Fibroblast of lung (primary cell): ENCODE measurements around the gene C1GALT1. TPM values are rescaled to one million over a fixed set of nuclear protein-coding genes. Genes with fewer than 3 reads are reported as not detected.
"Not testable (repeated sequence)": the region's sequence is repeated elsewhere in the genome, so short reads cannot be mapped to it uniquely, and the experiment has no call there.

Experiments
- DNase-seq, 2 donors: peaks; one replicate each; pipeline versions ENCODE4 v3.0.0 to v3.0.0-alpha.2; 2010; ENCODE audit warnings: low read depth in 2 of 2
- H2AFZ ChIP-seq: 2 replicates; pipeline ENCODE4 v1.5.1; 2012; ENCODE audit warnings: low read length, control low read depth, inconsistent platforms
- H3K27ac ChIP-seq: 2 replicates; pipeline ENCODE4 v1.5.1; 2011; ENCODE audit warnings: low read length, control low read depth; ENCODE audit not compliant: insufficient read depth
- H3K27me3 ChIP-seq: 2 replicates; pipeline ENCODE4 v1.5.1; 2011; ENCODE audit warnings: mild to moderate bottlenecking, low read length; ENCODE audit not compliant: control insufficient read depth, insufficient read depth
- H3K36me3 ChIP-seq: 2 replicates; pipeline ENCODE4 v1.5.1; 2011; ENCODE audit warnings: low read length; ENCODE audit not compliant: control insufficient read depth, insufficient read depth
- H3K4me1 ChIP-seq: 2 replicates; pipeline ENCODE4 v1.5.1; 2011; ENCODE audit warnings: low read length; ENCODE audit not compliant: control insufficient read depth, insufficient read depth; ENCODE audit errors: extremely low read depth
- H3K4me2 ChIP-seq: 2 replicates; pipeline ENCODE4 v1.5.1; 2011; ENCODE audit warnings: low read length, control low read depth; ENCODE audit not compliant: insufficient read depth; ENCODE audit errors: extremely low read depth
- H3K4me3 ChIP-seq, 4 experiments: fragments of 200-600 bp in 1 of 4; sonication (generic) in 1 of 4; replicated peaks in 1 of 4; 2 replicates each; pipeline ENCODE4 v1.5.1; 2011 to 2016; ENCODE audit warnings: low read length in 4 of 4, low read depth in 3 of 4, mild to moderate bottlenecking in 3 of 4, control low read depth in 2 of 4, inconsistent platforms in 1 of 4, mixed read lengths in 1 of 4; ENCODE audit not compliant: insufficient read depth in 1 of 4; ENCODE audit errors: control extremely low read depth in 1 of 4
- H3K79me2 ChIP-seq: 2 replicates; pipeline ENCODE4 v1.5.1; 2012; ENCODE audit warnings: mild to moderate bottlenecking, low read length, inconsistent platforms; ENCODE audit not compliant: control insufficient read depth, insufficient read depth
- H3K9ac ChIP-seq: 2 replicates; pipeline ENCODE4 v1.5.1; 2011; ENCODE audit warnings: mild to moderate bottlenecking, low read length, control low read depth; ENCODE audit not compliant: insufficient read depth
- H3K9me3 ChIP-seq: 2 replicates; pipeline ENCODE4 v1.5.1; 2012; ENCODE audit warnings: low read depth, low read length; ENCODE audit not compliant: control insufficient read depth, insufficient read depth
- H4K20me1 ChIP-seq: 2 replicates; pipeline ENCODE4 v1.5.1; 2011; ENCODE audit warnings: low read length; ENCODE audit not compliant: control insufficient read depth, insufficient read depth; ENCODE audit errors: extremely low read depth
- CTCF ChIP-seq, 2 donors: IDR thresholded peaks in 1 of 2; conservative IDR thresholded peaks in 1 of 2; 1 replicate in 1 of 2; 2 replicates in 1 of 2; pipeline ENCODE4 v1.5.1; 2011 to 2012; ENCODE audit warnings: low read length in 2 of 2, control low read depth in 1 of 2, inconsistent platforms in 1 of 2, low read depth in 1 of 2, mild to moderate bottlenecking in 1 of 2
- EZH2 ChIP-seq: IDR thresholded peaks from 2 replicates; pipeline ENCODE4 v1.5.1; 2012; ENCODE audit warnings: low read length, control low read depth, mild to moderate bottlenecking; ENCODE audit errors: missing control alignments
- polyA plus RNA-seq, 2 donors: library from polyadenylated mRNA; depleted of rRNA in 1 of 2; stranded (reverse) in 1 of 2; unstranded in 1 of 2; fragments of >200 nt; gene quantifications; 2 replicates each; pipeline ENCODE4 v1.2.1, GENCODE V29; 2011 to 2012; ENCODE audit warnings: missing spikeins in 1 of 2
- total RNA-seq: library from RNA; depleted of rRNA; stranded (reverse); fragments of >200 nt; gene quantifications from 2 replicates; pipeline ENCODE4 v1.2.1, GENCODE V29; 2014

Gene C1GALT1
- total and polyA plus RNA-seq, 2 donors (not counting 1 experiment from before 2014, with no cell fraction given) = 17.0 to 26.3 TPM

GRCh38 chr7:7242899-7243298 lies 60.6 kb downstream of the C1GALT1 start:
- H3K79me2 ChIP-seq = no peaks in the 10 kb centered on the region
- no peak overlapping the region for H2AFZ ChIP-seq
- H3K9ac ChIP-seq = no peak overlapping the region
- H3K27me3 ChIP-seq = no peaks in the 10 kb centered on the region
- no peaks in the 10 kb centered on the region for H3K9me3 ChIP-seq
- H4K20me1 ChIP-seq = no peaks in the 10 kb centered on the region
- H3K4me3 ChIP-seq = no peak overlapping the region
- DNase-seq = no peak
- H3K36me3 ChIP-seq = no peaks in the 10 kb centered on the region
- H3K4me2 ChIP-seq = no peak overlapping the region
- no peak overlapping the region for H3K27ac ChIP-seq
- TF ChIP-seq CTCF (conservative IDR thresholded peaks at IDR 0.05 in 1 of 2, IDR thresholded peaks at IDR 0.05 in 1 of 2; ENCODE audit: low read depth in 1 of 2, low read length in 2 of 2) = no peak
- no peak for TF ChIP-seq EZH2
- H3K4me1 ChIP-seq = no peaks in the 10 kb centered on the region

GRCh38 chr7:7245233-7245632 lies 62.9 kb downstream of the C1GALT1 start:
- DNase-seq = not testable (repeated sequence)

GRCh38 chr7:7246223-7246622 lies 63.9 kb downstream of the C1GALT1 start:
- H3K4me2 ChIP-seq = no peak overlapping the region
- no peak overlapping the region for H3K27ac ChIP-seq
- no peak for DNase-seq
- no peaks in the 10 kb centered on the region for H3K79me2 ChIP-seq
- no peaks in the 10 kb centered on the region for H4K20me1 ChIP-seq
- no peaks in the 10 kb centered on the region for H3K27me3 ChIP-seq
- H3K9ac ChIP-seq = no peak overlapping the region
- H3K36me3 ChIP-seq = no peaks in the 10 kb centered on the region
- no peak overlapping the region for H3K4me3 ChIP-seq
- H3K4me1 ChIP-seq = no peaks in the 10 kb centered on the region
- H3K9me3 ChIP-seq = no peaks in the 10 kb centered on the region
- no peak overlapping the region for H2AFZ ChIP-seq
- no peak for TF ChIP-seq EZH2
- no peak for TF ChIP-seq CTCF (conservative IDR thresholded peaks at IDR 0.05 in 1 of 2, IDR thresholded peaks at IDR 0.05 in 1 of 2; ENCODE audit: low read depth in 1 of 2, low read length in 2 of 2)

More at GRCh38 chr7:7245233-7245632, 62.9 kb downstream of the C1GALT1 start:
- not testable (repeated sequence) for H3K9me3 ChIP-seq, H3K36me3 ChIP-seq, H3K79me2 ChIP-seq, H2AFZ ChIP-seq, H3K9ac ChIP-seq, H3K4me3 ChIP-seq, H3K27ac ChIP-seq, H3K27me3 ChIP-seq, H3K4me2 ChIP-seq, H4K20me1 ChIP-seq, H3K4me1 ChIP-seq
